GM21367 (cell line): ENCODE measurements around the gene RLBP1.

Experiments used
- ATAC-seq: cut with Tn5 transposase; IDR thresholded peaks from one replicate; pipeline ENCODE4 v1.9.1; 2021; ENCODE audit not compliant: unreplicated experiment

RLBP1 gene

DNA sequence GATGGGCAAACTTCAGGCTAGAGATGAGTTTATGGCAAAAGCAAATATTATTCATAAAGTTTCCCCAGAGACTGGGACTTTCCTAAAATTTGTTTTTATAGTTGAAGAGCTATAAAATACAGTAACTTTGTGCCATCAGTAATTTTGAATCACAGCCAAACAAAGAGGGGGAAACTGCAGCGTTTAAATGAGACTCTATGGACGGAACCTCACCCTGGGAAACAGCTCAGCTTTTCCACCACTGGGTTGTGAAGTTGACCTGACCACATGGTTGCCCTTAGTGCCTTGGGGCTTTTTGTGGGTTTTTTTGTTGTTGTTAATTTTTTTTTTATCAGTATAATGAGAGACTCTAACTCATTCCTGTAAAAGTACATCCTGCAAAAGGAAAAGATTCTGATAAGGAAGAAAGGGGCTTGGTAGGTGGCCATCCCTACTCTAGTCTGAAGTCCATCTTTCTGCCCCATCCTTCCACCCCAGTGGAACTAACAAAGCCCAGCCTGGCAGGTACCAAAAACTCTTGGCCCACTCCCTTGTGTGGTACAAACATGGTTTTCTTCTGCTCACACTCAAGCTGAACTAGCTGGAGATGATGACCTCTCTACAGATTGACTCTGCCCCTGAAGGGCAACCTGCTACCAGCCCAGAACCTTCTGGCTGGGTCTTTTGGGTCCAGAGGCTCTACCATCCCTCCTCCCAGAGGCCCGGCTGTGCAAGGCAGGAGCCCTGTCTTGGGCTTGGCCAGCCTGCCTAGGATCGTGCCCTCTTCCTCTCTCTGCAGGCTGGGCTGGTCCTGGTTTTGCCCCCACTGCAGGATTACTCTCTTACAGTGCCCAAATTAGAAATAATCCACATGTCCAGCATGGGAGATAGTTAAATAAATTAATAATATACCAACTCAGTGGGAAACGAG, 41.2 kb downstream of the RLBP1 start:
- no peak for ATAC-seq

- ATAC-seq: no peak
Measured at GRCh38 chr15:89178307-89178977, 42.9 kb downstream of the RLBP1 start.

DNA sequence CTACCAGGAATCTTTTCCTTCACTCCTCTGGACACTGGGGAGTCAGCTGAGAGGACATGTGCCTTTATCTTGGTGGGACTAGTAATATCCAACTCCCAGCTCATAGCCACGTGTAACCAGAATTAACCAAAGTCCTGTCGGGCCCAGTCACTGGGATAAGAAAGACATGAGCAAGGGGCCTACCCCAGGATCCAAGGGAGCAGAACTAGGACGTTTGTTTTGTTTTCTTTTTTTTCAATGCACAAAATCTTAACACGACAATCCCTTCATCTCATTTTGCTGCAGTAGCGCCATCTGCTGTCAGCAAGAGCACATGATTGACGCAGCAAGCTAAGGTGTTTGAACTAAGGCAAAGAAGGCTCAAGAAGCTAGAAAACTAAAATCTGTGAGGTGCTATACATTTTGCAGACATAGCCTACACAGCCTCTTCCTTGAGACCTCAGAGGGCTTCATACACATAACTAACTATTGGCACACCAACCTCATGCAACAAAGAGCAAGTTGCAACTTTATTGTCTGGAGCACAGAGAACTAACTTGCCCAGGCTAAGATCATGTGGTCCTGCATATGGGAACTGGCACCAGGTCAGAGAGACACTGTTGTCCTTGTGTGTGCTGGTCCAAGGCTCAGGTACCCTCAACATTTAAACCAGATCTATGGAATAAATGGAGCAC, 43.6 kb downstream of the RLBP1 start:
- ATAC-seq: no peak

GRCh38 chr15:89177116-89177515, 44.3 kb downstream of the RLBP1 start:
- no peak for ATAC-seq

GRCh38 chr15:89175617-89176191, 45.7 kb downstream of the RLBP1 start:
- no peak for ATAC-seq

DNA sequence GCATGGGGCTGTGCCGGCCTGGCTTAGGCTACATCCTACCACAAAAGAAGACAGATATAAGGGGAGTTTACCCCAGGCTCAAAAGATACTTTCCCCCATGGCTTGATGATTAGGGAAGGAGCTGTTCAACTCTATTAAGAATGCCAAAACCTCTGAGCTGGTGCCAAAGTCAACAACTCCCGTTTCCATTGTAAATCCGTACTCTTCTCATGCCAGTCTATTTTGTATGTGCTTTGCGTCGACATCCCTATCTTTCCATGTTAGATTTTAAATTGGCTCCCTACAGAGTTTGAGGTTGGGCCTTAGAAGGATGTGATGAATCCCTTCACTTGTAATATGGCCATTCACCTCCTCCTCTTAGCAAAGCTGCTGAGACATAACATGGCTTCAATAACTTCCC, 46.9 kb downstream of the RLBP1 start:
- no peak for ATAC-seq

DNA sequence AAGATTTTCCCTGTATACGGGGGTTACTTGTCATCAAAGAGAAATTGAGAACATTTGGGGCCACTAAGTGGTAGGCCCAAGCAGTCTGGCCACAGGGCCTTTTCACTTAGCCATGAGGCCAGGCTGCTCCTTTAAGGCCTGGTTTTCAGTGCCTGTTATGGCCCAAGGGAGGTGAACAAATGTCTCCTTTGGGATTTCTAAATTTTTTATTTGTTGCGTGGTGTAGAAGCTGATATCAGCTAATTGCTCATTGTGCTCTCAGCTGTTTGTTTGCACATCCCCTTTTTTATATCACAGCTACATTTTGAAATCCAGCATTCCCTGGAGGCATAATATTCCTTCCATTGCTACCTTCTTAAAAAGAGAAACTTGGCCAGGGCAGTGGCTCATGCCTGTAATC, 48.5 kb downstream of the RLBP1 start:
- ATAC-seq: no peak

DNA sequence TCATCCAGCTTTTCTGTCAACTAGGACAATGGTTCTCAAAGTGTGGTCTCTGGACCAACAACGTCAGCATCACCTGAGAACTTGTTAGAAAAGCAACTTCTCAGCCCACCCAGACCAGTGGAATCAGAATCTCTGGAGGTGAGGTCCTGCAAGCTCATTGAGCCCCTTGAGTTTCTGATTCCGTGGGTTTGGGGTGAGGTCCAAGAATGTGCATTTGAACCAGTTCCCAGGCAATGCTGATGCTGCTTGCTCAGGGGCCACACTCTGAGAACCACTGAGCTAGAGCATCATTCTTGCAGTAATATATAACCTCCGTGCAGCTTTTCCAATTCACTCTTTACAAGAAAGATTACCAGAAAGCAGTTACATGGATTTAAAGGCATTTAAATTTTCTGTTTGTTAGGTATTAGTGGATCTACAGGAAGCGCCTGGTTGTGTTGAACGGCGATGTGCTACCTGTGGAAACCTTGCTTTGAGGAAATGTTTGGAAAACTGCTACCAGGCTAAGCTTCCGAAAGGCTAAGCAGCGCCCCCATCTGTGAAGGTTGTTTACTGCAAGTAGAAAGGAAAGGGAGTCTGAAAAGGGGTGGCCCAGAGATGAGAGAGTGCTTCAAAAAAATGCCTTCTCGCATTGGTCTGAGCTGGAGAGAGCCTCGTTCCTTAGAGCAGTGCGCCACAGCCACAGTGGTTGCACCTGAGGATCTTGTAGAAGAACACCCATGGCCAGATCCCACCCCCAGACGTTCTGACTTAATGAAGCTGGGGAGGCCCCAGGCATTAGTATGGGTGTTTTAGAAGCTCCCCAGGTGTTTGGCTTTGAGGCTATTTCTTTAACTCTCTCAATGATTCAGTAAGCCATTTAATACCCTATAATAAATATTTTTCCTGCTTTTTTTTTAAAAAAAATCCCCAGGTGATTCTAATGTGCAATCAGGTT, 50.0 kb downstream of the RLBP1 start:
- no peak for ATAC-seq

GRCh38 chr15:89170364-89170763, 51.0 kb downstream of the RLBP1 start:
- ATAC-seq: no peak

GRCh38 chr15:89168316-89168833, 53.0 kb downstream of the RLBP1 start:
- ATAC-seq: no peak

- ATAC-seq: peak; percentile 54
Measured at GRCh38 chr15:89167267-89168176, 53.9 kb downstream of the RLBP1 start.

DNA sequence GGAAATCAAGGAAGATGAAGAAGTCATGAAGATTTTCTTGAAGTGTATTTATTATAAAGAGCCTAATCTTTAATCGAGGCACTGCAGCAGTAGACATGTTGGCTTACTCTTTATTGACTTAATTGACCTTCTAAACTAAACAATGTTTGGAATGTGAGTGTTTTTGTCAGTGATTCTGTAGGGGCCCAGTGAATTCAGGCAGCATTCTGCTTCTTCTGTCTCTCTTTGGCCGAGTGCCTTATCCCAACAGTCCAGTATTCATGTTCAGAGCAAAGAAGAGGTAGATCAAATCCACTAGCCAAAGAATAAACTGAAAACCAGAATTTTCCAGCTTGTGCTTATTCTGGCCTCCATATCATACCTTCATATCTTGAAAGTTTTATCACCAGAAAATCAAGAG, 55.7 kb downstream of the RLBP1 start:
- no peak for ATAC-seq

GRCh38 chr15:89164712-89165211, 56.6 kb downstream of the RLBP1 start:
- ATAC-seq: no peak

- ATAC-seq: no peak
Measured at GRCh38 chr15:89163271-89164055, 57.9 kb downstream of the RLBP1 start.

- no peak for ATAC-seq
Measured at GRCh38 chr15:89161666-89162065, 59.7 kb downstream of the RLBP1 start.
